HG03342 (cell line): ENCODE data around the gene OR1A2.
"Not testable (repeated sequence)": the region's sequence is repeated elsewhere in the genome, so short reads cannot be mapped to it uniquely, and the experiment has no call there.

ENCODE experiments used
- ATAC-seq: cut with Tn5 transposase; IDR thresholded peaks from one replicate; pipeline ENCODE4 v1.9.1; 2021; ENCODE audit warnings: mild to moderate bottlenecking, moderate library complexity; ENCODE audit not compliant: unreplicated experiment

The OR1A2 gene, protein sequence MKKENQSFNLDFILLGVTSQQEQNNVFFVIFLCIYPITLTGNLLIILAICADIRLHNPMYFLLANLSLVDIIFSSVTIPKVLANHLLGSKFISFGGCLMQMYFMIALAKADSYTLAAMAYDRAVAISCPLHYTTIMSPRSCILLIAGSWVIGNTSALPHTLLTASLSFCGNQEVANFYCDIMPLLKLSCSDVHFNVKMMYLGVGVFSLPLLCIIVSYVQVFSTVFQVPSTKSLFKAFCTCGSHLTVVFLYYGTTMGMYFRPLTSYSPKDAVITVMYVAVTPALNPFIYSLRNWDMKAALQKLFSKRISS

GRCh38 chr17:3197219-3197618, at the start of gene OR1A2:
Gene OR1A2 (plus strand): TSS chr17:3197519. CDS start chr17:3197519, 0 bp downstream.
- ATAC-seq: no peak

GRCh38 chr17:3157218-3157617, 40.1 kb upstream of the OR1A2 start:
- no peak for ATAC-seq

GRCh38 chr17:3167574-3167973, 29.7 kb upstream of the OR1A2 start:
- ATAC-seq: no peak

- no peak for ATAC-seq
Measured at GRCh38 chr17:3189961-3190360, 7.4 kb upstream of the OR1A2 start.

DNA sequence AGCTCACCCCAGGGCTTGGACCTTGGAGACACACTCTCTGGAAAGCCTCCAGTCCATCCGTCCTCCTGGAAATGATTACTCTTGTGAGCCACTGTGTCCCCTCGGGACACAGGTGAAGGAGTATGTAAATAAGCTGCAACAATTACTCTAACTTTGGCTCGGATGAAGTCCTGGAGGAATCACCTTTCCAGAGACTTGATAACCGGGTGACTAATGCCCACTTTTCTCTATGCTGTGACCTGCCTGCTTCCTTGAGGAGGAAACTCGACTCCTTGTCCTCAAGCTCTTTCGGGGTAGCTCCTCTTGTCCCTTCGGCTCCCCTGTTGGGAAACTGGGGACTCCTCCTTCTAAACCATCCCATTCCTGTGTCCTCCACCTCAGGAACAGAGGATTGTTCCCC, 10.0 kb downstream of the OR1A2 start, which contains the start of gene OR1A1:
TSS of gene OR1A1 (plus strand) at position 301 of the 400 bp plus-strand sequence. CDS start 7,954 bp downstream, outside the sequence.
- ATAC-seq: no peak

GRCh38 chr17:3208484-3208883, 11.2 kb downstream of the OR1A2 start:
- ATAC-seq: no peak

DNA sequence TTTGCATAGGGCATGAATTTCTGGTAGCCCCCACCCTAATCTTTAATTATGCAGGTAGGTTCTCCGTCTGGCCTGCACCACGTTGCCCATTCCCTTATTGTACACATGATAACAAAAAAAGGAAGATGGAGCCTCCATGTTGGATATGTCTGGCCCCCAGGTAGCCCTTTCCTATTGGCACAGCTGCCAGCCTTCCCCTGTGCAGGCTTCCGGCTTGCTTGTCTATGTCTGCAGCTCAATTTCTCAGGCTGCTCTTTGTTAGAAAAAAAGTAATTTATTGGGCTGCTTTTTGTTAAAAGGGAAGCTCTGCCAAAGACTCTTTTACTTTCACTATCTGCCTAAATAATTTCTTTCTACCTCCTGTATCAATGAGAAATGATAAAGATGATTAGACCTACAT, 15.7 kb downstream of the OR1A2 start:
- ATAC-seq: no peak

DNA sequence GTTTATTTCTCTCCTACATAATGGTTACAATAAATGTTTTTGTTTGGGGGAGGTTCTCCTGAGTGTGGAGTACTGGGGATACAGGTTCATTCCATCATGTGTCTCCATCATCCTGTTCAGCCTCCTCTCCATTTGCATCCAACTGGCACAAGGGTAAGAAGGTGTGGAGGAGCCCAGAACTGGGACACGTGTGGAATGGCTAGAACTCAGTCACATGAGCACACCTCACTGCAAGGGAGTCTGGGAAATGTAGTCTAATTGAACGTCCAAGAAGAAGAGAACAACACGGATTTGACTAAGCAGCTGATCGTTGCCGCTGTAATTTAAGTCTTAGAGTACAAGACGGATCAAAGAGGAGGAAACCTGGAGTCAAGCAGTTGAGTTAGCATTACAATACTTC, 16.3 kb downstream of the OR1A2 start:
- no peak for ATAC-seq

GRCh38 chr17:3219978-3220377, 22.7 kb downstream of the OR1A2 start:
- not testable (repeated sequence) for ATAC-seq

DNA sequence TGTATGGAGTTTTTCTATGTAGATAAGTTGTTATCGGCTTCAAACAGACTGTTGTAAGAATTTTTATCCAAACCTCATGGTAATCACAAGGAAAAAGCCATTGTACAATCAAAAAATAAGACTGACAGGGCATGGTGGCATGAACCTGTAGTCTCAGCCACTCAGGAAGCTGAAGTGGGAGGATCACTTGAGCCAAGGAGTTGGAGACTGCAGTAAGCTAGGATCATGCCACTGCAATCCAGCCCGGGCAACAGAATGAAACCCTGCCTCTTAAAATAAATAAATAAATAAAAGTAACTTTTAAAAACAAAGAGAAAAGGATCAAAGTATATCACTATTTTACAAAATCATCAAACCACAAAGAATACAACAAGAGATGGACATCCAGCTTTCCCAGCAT, 24.5 kb downstream of the OR1A2 start:
- no peak for ATAC-seq

- no peak for ATAC-seq
Measured at GRCh38 chr17:3222505-3222904, 25.2 kb downstream of the OR1A2 start.

- not testable (repeated sequence) for ATAC-seq
Measured at GRCh38 chr17:3224721-3225352, 27.5 kb downstream of the OR1A2 start.

GRCh38 chr17:3232300-3232699, 35.0 kb downstream of the OR1A2 start:
- not testable (repeated sequence) for ATAC-seq

- ATAC-seq: not testable (repeated sequence)
Measured at GRCh38 chr17:3238685-3239084, 41.4 kb downstream of the OR1A2 start.

DNA sequence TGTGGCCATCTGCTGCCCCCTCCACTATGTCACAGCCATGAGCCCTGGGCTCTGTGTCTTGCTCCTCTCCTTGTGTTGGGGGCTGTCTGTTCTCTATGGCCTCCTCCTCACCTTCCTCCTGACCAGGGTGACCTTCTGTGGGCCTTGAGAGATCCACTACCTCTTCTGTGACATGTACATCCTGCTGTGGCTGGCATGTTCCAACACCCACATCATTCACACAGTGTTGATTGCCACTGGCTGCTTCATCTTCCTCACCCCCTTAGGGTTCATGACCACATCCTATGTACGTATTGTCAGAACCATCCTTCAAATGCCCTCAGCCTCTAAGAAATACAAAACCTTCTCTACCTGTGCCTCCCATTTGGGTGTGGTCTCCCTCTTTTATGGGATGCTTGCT, 43.7 kb downstream of the OR1A2 start:
- not testable (repeated sequence) for ATAC-seq

DNA sequence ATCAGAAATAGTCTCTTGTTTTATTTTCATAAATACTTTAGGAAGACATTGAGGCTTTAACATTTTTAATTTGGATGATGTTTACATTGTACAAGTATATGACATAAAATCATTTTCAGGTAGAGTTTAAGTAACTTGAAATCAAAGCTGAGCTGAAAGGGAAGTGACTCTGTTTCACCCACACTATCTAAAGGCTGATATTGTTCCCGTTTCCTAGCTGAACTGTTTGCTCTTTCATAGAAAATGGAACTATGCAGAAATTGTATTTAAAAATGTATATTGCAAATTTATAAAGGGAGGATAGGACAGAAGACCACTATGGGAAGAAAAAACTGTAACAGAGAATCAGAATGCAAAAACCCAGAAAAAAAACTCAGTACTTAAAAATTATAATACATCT, 47.5 kb downstream of the OR1A2 start:
- not testable (repeated sequence) for ATAC-seq
